NCI-H187 (cell line): ENCODE measurements around the gene LEPR.

Source experiments
- DNase-seq, 2 experiments: peaks; one replicate each; lab custom pipeline; 2025; lab: John Stamatoyannopoulos, UW

Gene LEPR

GRCh38 chr1:65412256-65412983 is 8.0 kb upstream of the LEPR start:
- no peak for DNase-seq

DNA sequence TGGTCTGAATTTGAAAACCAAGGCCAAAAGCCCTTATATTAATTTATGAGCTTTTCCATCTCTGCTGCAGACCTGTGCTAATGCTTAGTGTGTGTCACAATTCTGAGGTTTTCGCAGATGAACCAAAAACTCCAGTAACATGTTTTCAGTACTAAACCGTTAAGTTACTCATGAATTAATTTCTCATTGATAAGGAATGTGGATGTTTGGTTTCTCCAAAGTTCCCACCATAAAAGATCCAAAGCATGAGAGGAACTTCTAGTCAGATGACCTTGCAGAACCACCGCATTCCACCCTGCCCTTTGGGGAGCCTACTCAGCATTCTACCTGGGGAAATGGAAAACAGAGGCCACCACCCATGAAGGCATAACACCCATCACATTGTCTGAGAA is 7.5 kb upstream of the LEPR start:
- DNase-seq: no peak

GRCh38 chr1:65414538-65414937 is 5.9 kb upstream of the LEPR start:
- no peak for DNase-seq

DNA sequence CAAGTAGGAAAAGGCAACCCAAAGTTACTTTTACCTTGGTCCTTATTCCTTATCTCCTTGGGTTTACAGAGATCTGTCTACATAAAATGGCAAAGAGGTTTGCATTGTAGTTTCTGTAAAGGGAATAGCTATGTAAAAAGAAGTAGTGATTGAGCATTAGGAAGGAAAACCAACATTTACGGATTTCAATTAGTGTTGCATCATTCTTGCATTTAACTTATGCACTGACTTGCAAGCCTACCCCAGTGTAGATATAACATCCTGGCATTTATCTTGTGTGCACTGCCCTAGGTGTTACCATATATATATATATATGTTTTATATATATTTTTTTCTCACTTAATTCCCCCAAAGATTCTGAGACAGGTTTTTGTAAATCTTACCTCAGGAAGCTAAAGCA is 3.7 kb upstream of the LEPR start:
- DNase-seq: no peak

- DNase-seq: no peak
Measured at GRCh38 chr1:65417729-65418128, 2.7 kb upstream of the LEPR start.

DNA sequence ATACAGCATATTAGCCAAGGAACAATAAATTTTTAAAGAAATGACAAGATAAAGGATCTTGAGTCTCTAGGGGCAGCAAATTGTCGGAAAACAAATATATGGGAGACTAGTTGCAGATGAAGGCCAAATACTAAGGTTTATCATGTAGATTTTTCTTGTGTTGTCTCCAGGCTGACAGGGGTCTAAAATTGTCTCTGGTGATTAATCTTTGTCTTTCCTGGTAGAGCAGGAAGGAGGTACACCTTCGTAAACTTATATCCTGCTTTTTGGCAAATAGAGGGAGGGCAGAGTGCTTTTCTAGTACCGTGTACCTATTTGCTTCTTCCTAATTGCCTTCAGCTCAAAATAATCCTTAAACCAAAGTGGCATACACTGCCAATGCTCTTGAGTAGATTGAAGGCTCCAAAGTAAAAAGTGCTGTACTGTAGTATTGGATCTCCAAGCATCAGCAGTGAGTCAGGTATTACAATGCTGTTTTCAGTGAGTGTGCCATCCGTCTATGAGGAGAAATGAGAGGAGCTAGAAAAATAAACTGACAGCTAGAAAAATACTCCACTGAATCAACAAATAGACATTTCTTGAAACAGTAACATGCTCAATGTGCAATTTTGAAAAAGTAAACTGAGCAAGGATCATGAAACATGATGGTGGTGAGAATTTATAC is 1.8 kb upstream of the LEPR start:
- DNase-seq: no peak

- DNase-seq: peak; percentile 95 to 97
Measured at GRCh38 chr1:65419681-65420589, 533 bp upstream of the LEPR start.

DNA sequence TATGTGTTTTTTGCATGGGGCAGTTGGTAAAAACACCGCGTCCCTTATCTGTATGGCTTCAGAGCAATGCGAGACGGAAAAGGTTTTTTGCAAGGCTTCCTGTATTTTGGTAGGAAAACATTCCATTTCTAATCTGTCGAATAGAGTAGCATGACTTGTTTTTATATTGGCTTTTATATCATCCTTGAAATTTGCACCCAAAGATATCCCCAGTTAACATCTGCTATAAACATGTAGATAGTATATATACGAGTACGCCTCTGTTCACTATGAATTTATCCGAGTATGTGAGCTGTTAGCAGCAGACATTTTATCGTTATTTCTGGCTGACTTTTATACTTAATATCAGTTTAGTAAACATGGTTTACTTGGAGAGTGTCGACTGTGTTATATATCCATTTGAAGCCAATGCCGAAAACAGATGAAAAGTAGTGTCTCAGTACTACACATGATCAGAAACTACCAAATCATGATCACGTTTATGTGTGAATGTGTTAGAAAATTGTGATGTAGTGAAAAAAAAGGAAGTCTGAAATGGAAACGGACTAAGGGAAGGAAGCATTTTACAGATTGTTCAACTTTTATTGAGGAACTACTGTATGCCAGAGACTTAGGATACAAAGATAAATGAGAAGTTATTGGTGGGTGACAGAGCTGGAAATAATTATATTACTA is 1.0 kb downstream of the LEPR start:
- no peak for DNase-seq

GRCh38 chr1:65422241-65423203 is 2.1 kb downstream of the LEPR start:
- DNase-seq: no peak

GRCh38 chr1:65423884-65424572 is 3.6 kb downstream of the LEPR start:
- no peak for DNase-seq

DNA sequence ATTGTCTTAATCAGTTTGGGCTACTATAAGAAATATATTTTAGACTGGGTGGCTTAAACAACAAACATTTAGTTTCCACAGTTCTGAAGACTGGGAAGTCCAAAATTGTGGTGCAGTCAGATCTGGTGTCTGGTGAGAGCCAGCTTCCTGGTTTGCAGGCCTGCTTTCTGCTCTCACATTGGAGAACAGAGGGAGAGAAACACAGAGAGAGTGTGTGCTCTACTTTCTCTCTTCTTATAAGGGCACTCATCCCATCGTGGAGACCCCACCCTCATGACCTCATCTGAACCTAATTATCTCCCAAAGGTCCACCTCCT is 4.1 kb downstream of the LEPR start:
- DNase-seq: no peak

- DNase-seq: no peak
Measured at GRCh38 chr1:65425006-65425405, 4.5 kb downstream of the LEPR start.

GRCh38 chr1:65425697-65426096 is 5.2 kb downstream of the LEPR start:
- no peak for DNase-seq

DNA sequence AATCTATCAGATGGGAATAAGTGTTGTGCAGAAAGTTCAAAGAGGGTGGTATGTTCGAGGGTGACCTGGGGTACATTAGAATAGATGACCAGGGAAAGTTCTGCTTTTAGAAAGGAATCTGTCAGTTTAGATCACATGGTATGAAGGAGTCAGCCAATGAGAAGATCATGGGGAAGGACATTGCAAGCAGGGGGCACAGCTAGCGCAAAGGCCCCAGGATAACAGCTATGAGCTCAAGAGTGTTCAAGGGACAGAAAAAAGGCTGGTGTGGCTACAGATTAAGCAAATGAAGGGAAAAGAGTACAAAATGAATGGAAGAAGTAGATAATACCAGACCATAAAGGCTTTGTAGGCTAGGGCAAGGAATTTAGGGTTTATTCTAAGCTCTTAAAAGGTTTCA is 8.6 kb downstream of the LEPR start:
- no peak for DNase-seq

DNA sequence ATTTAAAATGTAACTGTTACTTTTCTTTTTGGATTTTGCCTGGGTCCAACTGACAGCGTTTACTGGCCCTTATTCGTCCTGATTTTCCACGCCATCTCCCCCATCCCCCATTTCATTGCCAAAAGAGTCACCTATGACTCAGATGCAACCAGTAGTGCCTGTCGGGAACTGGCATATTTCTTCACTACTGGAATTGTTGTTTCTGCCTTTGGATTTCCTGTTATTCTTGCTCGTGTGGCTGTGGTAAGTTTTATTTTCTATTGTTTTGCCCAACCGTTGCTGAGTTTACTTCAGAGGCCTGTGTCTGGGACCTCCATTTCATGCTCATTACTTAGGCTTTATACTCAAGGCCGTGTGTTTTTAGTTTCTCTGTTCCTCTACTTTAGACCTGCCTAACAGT is 9.3 kb downstream of the LEPR start:
- no peak for DNase-seq

GRCh38 chr1:65431111-65431705 is 10.7 kb downstream of the LEPR start:
- peak in 1 of 2 experiments; percentile 13 for DNase-seq

GRCh38 chr1:65432918-65433317 is 12.4 kb downstream of the LEPR start:
- no peak for DNase-seq

DNA sequence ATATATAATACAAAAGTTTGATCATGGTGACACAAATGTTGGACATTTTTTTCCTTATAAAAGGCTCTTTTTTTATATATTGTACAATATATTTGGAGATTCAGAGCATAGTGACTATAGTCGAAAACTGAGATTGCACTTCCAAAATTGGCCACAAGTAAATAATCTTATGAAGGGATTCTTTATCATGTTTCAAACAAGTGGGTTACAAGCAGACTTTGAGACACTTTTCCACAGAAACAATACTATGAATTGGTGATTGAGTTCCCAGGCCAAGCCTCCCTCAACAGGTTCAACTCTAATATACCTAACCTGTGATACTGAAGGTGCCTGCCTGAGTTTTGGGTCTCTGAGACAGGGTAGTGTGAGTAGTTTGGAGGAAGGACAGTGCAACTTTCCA is 13.8 kb downstream of the LEPR start:
- DNase-seq: no peak

DNA sequence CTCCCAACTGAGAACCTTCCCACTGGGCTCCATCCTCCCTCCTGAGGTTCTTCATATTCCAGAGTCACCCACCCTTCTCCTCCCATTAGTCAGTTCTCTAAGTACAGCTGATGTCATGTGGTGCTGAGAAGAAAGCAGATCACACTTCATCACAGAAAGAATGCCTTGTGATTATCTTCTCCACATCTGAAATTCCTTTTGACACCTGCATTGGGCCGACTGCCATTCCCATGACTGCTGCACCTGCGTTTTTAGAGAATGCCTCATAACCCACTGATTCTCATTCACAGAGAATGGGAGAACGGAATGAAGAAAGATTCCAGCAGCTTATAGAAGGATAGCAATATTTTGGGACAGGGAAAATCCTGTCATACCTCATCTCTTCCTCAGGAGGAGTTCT is 14.3 kb downstream of the LEPR start:
- DNase-seq: no peak

- DNase-seq: no peak
Measured at GRCh38 chr1:65435987-65436386, 15.5 kb downstream of the LEPR start.
